Neuronal stem cell (in vitro differentiated cells): Measurements from ENCODE around the gene PLEKHG3.

ENCODE experiments used
- DNase-seq: peaks from one replicate; pipeline ENCODE4 v3.0.0-alpha.2; 2013; ENCODE audit warnings: low spot score
- H2AFZ ChIP-seq: one replicate; pipeline ENCODE4 v1.6.1; 2013; ENCODE audit warnings: mild to moderate bottlenecking, low read length, inconsistent platforms
- H2AK5ac ChIP-seq: 2 replicates; pipeline ENCODE4 v1.6.1; 2013; ENCODE audit warnings: low read depth, mild to moderate bottlenecking, inconsistent platforms, low read length, moderate library complexity, mixed read lengths
- H2BK120ac ChIP-seq: 2 replicates; pipeline ENCODE4 v1.6.1; 2013; ENCODE audit warnings: low read depth, mild to moderate bottlenecking, inconsistent platforms, low read length, moderate library complexity, mixed read lengths
- H2BK12ac ChIP-seq: one replicate; pipeline ENCODE4 v1.6.1; 2013; ENCODE audit warnings: low read length, inconsistent platforms
- H2BK15ac ChIP-seq: 2 replicates; pipeline ENCODE4 v1.6.1; 2013; ENCODE audit warnings: mild to moderate bottlenecking, low read length, inconsistent platforms, mixed read lengths
- H2BK5ac ChIP-seq: one replicate; pipeline ENCODE4 v1.6.1; 2013; ENCODE audit warnings: inconsistent platforms, mild to moderate bottlenecking, low read length, moderate library complexity
- H3K14ac ChIP-seq: one replicate; pipeline ENCODE4 v1.6.1; 2013; ENCODE audit warnings: low read length, inconsistent platforms
- H3K18ac ChIP-seq: 2 replicates; pipeline ENCODE4 v1.6.1; 2013; ENCODE audit warnings: low read length, inconsistent platforms
- H3K23ac ChIP-seq: 2 replicates; pipeline ENCODE4 v1.6.1; 2013; ENCODE audit warnings: low read depth, mild to moderate bottlenecking, mixed read lengths, low read length, inconsistent platforms; ENCODE audit not compliant: poor library complexity
- H3K27ac ChIP-seq: replicated peaks from 3 replicates; pipeline ENCODE4 v1.5.1; 2013; ENCODE audit warnings: low read length, inconsistent platforms
- H3K27me3 ChIP-seq, 3 experiments: 2 replicates each; pipeline ENCODE4 v1.6.1; 2013; ENCODE audit warnings: low read length in 3 of 3, mild to moderate bottlenecking in 2 of 3, inconsistent platforms in 1 of 3, low read depth in 1 of 3, mixed read lengths in 1 of 3, moderate library complexity in 1 of 3; ENCODE audit not compliant: control insufficient read depth in 3 of 3, insufficient read depth in 3 of 3
- H3K36me3 ChIP-seq, 2 donors: replicated peaks in 1 of 2; 2 replicates each; pipeline ENCODE4 v1.6.1; 2013; ENCODE audit warnings: low read length in 2 of 2; ENCODE audit not compliant: control insufficient read depth in 2 of 2, insufficient read depth in 2 of 2
- H3K4ac ChIP-seq: 2 replicates; pipeline ENCODE4 v1.6.1; 2013; ENCODE audit warnings: inconsistent platforms, mild to moderate bottlenecking, low read length, moderate library complexity
- H3K4me1 ChIP-seq, 2 donors: 1 replicate in 1 of 2; 2 replicates in 1 of 2; pipeline ENCODE4 v1.6.1; 2013; ENCODE audit warnings: low read length in 2 of 2, low read depth in 1 of 2; ENCODE audit not compliant: control insufficient read depth in 2 of 2, insufficient read depth in 1 of 2
- H3K4me2 ChIP-seq: one replicate; pipeline ENCODE4 v1.6.1; 2013; ENCODE audit warnings: mild to moderate bottlenecking, low read length, inconsistent platforms; ENCODE audit not compliant: insufficient read depth, poor library complexity, severe bottlenecking
- H3K4me3 ChIP-seq, 2 donors: 2 replicates each; pipeline ENCODE4 v1.5.1; 2013; ENCODE audit warnings: low read length in 2 of 2, mild to moderate bottlenecking in 2 of 2, inconsistent platforms in 1 of 2, moderate library complexity in 1 of 2
- H3K79me1 ChIP-seq: one replicate; pipeline ENCODE4 v1.6.1; 2013; ENCODE audit warnings: low read depth, mild to moderate bottlenecking, inconsistent platforms, low read length, moderate library complexity
- H3K9ac ChIP-seq: one replicate; pipeline ENCODE4 v1.6.1; 2013; ENCODE audit warnings: mild to moderate bottlenecking, low read depth, low read length, inconsistent platforms; ENCODE audit not compliant: poor library complexity
- H3K9me3 ChIP-seq, 2 donors: replicated peaks in 1 of 2; 2 replicates each; pipeline versions ENCODE3 to v1.6.1; 2013; ENCODE audit warnings: low read length in 2 of 2, mild to moderate bottlenecking in 2 of 2, inconsistent platforms in 1 of 2, low read depth in 1 of 2, mixed read lengths in 1 of 2, moderate library complexity in 1 of 2; ENCODE audit not compliant: control insufficient read depth in 2 of 2, insufficient read depth in 1 of 2
- H4K8ac ChIP-seq: one replicate; pipeline ENCODE4 v1.6.1; 2013; ENCODE audit warnings: low read depth, mild to moderate bottlenecking, inconsistent platforms, low read length, moderate library complexity
- H4K91ac ChIP-seq: one replicate; pipeline ENCODE4 v1.6.1; 2013; ENCODE audit warnings: low read length, low read depth, mild to moderate bottlenecking, inconsistent platforms; ENCODE audit not compliant: poor library complexity
- WGBS, 2 donors: extraction: QIAGEN DNeasy Blood & Tissue Kit; methylation state at CpG; one replicate each; pipeline ENCODE4 v1.1.7; 2013; ENCODE audit warnings: missing lambda C conversion rate in 2 of 2, mixed read lengths in 1 of 2; ENCODE audit not compliant: insufficient read length in 2 of 2, insufficient replicate concordance in 1 of 2; ENCODE audit errors: extremely low coverage in 2 of 2; 5-methylcytosine and 5-hydroxymethylcytosine counted together

Gene PLEKHG3

GRCh38 chr14:64773577-64773976 is 69.4 kb downstream of the PLEKHG3 start:
- Histone ChIP-seq H3K36me3 (no peaks in the 10 kb centered on the region), H3K9ac (no peak overlapping the region), H3K14ac (no peak overlapping the region), H2BK120ac (no peak overlapping the region), H3K4me1 (peaks cover 0 to 2% of the 10 kb centered on the region in 2 donors), H3K27me3 (peaks cover 0 to 24% (median 0%) of the 10 kb centered on the region in 3 experiments), H2BK15ac (no peak overlapping the region), H3K79me1 (no peaks in the 10 kb centered on the region), H3K4me3 (no peak overlapping the region), H2BK12ac (no peak overlapping the region), H3K27ac (no peak overlapping the region), H2BK5ac (no peak overlapping the region), H4K8ac (no peak overlapping the region), H2AFZ (no peak overlapping the region), H3K18ac (no peak overlapping the region), H3K4ac (no peak overlapping the region), H3K9me3 (peaks cover 8 to 25% of the 10 kb centered on the region in 2 donors), H4K91ac (no peak overlapping the region), H3K4me2 (no peak overlapping the region), H2AK5ac (peak overlapping the region; percentile 6), H3K23ac (no peak overlapping the region)
- no CpG with 5 or more reads among the region's 3 CpGs for WGBS, 2 donors
- no peak for DNase-seq

GRCh38 chr14:64774272-64774671 is 70.0 kb downstream of the PLEKHG3 start:
- Histone ChIP-seq H3K9ac (no peak overlapping the region), H3K27me3 (peaks cover 0 to 26% (median 0%) of the 10 kb centered on the region in 3 experiments), H3K14ac (no peak overlapping the region), H4K8ac (no peak overlapping the region), H3K23ac (no peak overlapping the region), H3K4ac (no peak overlapping the region), H2BK12ac (no peak overlapping the region), H3K4me2 (no peak overlapping the region), H2AFZ (no peak overlapping the region), H4K91ac (peak overlapping the region; percentile 62), H3K9me3 (peaks cover 8 to 25% of the 10 kb centered on the region in 2 donors), H3K4me1 (no peaks in the 10 kb centered on the region), H2AK5ac (peak overlapping the region; percentile 13), H2BK5ac (no peak overlapping the region), H3K36me3 (no peaks in the 10 kb centered on the region), H3K4me3 (no peak overlapping the region), H3K79me1 (no peaks in the 10 kb centered on the region), H3K27ac (no peak overlapping the region), H2BK120ac (no peak overlapping the region), H2BK15ac (no peak overlapping the region), H3K18ac (no peak overlapping the region)
- no peak for DNase-seq
- WGBS, 2 donors = no CpG with 5 or more reads among the region's 16 CpGs

GRCh38 chr14:64775081-64775777 is 71.0 kb downstream of the PLEKHG3 start:
- no peak overlapping the region for H3K4me3 ChIP-seq
- H3K27ac ChIP-seq = no peak overlapping the region
- WGBS, 2 donors = no CpG with 5 or more reads among the region's 25 CpGs
- peaks cover 8 to 25% of the 10 kb centered on the region in 2 donors for H3K9me3 ChIP-seq
- H2BK15ac ChIP-seq = no peak overlapping the region
- no peak overlapping the region for H4K91ac ChIP-seq
- H3K4me2 ChIP-seq = no peak overlapping the region
- peak overlapping the region; percentile 21 for H2BK5ac ChIP-seq
- H2AFZ ChIP-seq = no peak overlapping the region
- H3K4me1 ChIP-seq = no peaks in the 10 kb centered on the region
- H3K14ac ChIP-seq = peak overlapping the region; percentile 1
- H3K23ac ChIP-seq = peak overlapping the region; percentile 35
- no peaks in the 10 kb centered on the region for H3K79me1 ChIP-seq
- H3K18ac ChIP-seq = peak overlapping the region; percentile 40
- no peak overlapping the region for H2BK120ac ChIP-seq
- peaks cover 0 to 21% (median 0%) of the 10 kb centered on the region in 3 experiments for H3K27me3 ChIP-seq
- H4K8ac ChIP-seq = no peak overlapping the region
- peak overlapping the region; percentile 42 for H2AK5ac ChIP-seq
- no peak overlapping the region for H2BK12ac ChIP-seq
- H3K4ac ChIP-seq = no peak overlapping the region
- DNase-seq = no peak
- no peaks in the 10 kb centered on the region for H3K36me3 ChIP-seq
- no peak overlapping the region for H3K9ac ChIP-seq

- Histone ChIP-seq H3K4ac (no peak overlapping the region), H3K4me1 (no peaks in the 10 kb centered on the region), H3K36me3 (no peaks in the 10 kb centered on the region), H4K91ac (no peak overlapping the region), H2BK12ac (no peak overlapping the region), H3K9ac (no peak overlapping the region), H2BK15ac (no peak overlapping the region), H3K27ac (no peak overlapping the region), H4K8ac (no peak overlapping the region), H2BK120ac (no peak overlapping the region), H2AFZ (no peak overlapping the region), H2AK5ac (no peak overlapping the region), H3K79me1 (no peaks in the 10 kb centered on the region), H3K18ac (no peak overlapping the region), H3K9me3 (peaks cover 8 to 24% of the 10 kb centered on the region in 2 donors), H3K23ac (no peak overlapping the region), H3K14ac (no peak overlapping the region), H3K4me3 (no peak overlapping the region), H3K4me2 (no peak overlapping the region), H2BK5ac (no peak overlapping the region), H3K27me3 (peaks cover 0 to 21% (median 0%) of the 10 kb centered on the region in 3 experiments)
- DNase-seq = no peak
- no CpG with 5 or more reads among the region's 3 CpGs for WGBS, 2 donors
Measured at GRCh38 chr14:64777461-64777860, 73.2 kb downstream of the PLEKHG3 start.
